GM19372 (cell line): ENCODE measurements around the gene OCRL.
"Not testable (repeated sequence)": the region's sequence is repeated elsewhere in the genome, so short reads cannot be mapped to it uniquely, and the experiment has no call there.

Source experiments
- ATAC-seq: cut with Tn5 transposase; IDR thresholded peaks from one replicate; pipeline ENCODE4 v1.9.1; 2021; ENCODE audit warnings: mild to moderate bottlenecking, low read depth, moderate library complexity; ENCODE audit not compliant: unreplicated experiment

Gene OCRL

DNA sequence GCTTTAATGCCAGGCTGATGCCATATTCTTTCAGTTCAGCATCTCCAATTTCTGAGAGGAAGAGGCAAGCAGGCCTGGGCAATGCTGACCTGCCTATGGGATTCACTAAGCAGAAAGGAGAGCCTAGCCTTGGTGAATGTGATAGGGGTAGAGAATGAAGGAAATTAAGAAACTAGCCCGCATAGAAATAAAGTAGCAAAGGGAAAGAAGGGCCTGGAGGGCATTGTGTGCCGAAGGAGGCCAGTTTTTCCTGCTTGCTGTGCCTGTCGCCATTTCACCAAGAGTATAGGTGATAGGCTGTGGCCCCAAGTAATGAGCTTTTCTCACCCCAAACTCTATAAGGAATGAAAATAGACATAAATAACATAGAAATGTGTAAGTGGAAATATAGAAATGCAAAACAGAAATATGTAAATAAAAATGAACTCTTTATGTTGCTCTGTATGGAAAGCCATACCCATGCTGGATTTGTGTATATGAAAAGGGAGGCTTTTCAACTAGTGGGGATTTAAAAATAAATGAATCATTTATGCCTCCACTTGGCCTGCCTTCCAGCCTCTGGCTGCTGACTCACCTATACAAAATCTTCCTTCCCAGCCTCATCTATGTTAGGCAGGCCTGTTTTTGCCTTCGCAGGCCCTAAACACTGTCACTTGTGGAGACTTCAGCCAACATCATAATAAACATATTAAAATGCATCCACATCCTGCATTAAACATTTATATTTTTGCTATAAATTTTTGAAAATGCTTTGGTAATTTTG lies 5.1 kb upstream of the OCRL start:
- no peak for ATAC-seq

GRCh38 chrX:129540722-129541184 lies 694 bp downstream of the OCRL start:
- ATAC-seq, result no peak

- ATAC-seq, result no peak
Measured at GRCh38 chrX:129544780-129545179, 4.7 kb downstream of the OCRL start.

DNA sequence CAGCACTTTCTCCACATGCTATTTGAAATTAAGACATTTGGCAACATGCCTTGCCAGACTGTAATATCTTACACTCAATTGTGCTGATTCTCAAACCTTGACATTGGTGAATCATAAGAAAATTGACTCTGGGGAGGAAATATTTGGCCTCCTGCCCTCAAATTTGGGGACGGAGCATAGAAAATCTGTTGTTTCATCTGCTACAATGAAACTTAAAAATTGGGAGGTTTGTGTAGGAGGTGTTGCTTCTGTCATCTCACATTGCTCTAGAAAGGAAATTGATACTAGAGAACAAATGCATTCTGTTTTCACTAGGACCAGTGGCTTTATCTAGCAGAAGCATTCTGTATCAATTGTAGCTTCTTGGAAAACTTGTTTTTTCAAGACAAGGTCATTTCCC lies 5.3 kb downstream of the OCRL start:
- ATAC-seq, result no peak

- ATAC-seq, result no peak
Measured at GRCh38 chrX:129549124-129549523, 9.1 kb downstream of the OCRL start.

- peak; percentile 96 for ATAC-seq
Measured at GRCh38 chrX:129553619-129554288, 13.7 kb downstream of the OCRL start.

DNA sequence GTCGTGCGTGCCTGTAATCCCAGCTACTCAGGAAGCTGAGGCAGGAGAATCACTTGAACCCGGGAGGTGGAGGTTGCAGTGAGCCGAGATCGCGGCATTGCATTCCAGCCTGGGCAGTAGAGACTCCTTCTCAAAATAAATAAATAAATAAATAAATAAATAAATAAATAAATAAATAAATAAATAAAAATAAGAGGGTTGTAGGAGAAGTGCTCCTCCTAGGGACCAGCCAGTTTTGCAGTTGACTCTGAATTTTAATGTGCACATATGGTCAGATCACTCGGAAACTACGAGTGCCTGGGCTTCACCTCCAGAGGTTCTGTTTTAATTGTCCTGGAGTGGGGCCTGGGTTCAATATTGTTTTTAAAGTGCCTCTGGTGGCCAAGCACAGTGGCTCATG lies 14.8 kb downstream of the OCRL start:
- ATAC-seq, result not testable (repeated sequence)

DNA sequence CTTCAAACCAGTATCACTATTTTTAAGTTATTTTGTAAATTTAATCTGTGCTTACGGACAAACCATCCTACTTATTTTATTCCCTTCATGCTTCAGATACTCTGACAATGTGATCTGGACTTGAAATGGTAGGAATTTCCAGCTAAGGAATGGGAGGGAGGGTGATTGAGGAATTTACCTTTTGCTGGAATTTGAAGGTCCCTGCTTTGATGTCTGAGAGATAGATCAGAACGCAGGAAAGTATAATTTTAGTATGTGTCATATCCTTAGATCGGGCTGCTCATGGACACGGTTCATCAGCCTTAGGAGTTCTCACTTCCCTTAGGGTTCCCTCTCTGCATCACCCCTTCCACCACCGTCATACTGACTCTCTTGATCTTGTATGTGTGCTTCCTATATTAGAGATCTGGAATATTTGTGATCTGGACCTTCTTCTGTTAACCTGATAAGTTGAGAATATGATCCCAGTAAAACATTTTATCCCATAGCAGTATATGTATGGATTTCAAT lies 16.8 kb downstream of the OCRL start:
- no peak for ATAC-seq

DNA sequence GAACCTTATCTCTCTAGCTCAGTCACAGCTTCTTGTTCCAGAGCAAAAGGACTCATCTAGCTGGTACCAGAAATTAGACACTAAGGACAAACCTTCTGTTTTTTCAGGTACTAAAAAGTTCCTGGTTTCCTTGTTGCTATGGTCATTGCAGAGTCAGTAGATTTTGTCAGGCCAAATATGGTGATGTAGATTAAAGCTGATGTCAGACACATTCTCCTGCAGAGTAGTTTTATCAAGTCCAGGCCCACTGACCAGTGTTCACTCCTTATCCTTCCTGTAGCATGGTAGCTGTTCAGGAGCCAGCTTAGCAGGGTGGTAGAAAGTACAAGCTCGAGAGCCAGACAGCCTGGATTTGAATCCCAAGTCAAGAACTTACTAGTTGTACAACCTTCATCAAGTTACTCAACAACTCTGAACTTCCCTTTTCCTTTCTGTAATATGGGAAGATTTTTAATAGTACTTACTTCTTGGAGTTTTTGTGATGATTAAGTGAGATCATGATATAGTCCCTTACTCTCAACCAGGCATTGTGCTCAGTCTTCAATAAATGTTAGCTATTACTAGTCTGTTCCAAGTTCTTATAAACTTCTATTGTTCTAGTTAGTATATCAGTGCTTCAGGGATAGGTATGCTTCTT lies 17.9 kb downstream of the OCRL start:
- ATAC-seq, result no peak

DNA sequence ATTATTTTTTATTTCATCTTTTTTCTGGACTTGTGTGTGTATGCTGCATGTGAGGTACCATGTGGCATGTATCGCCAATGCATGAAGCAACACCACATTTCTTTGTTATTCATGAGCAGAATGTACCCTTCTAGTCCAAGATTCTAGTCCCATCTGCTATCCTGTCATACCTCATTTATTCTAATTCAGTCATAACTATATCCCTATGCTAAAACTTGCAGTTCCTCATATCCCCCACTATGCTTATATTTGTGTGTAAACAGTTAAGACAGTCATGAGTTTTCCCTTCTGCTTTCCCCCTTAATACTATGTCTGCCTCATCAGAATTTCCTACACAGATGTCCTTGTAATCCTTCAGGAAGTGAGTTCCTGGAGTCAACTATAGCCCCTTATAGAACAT lies 19.7 kb downstream of the OCRL start:
- no peak for ATAC-seq

DNA sequence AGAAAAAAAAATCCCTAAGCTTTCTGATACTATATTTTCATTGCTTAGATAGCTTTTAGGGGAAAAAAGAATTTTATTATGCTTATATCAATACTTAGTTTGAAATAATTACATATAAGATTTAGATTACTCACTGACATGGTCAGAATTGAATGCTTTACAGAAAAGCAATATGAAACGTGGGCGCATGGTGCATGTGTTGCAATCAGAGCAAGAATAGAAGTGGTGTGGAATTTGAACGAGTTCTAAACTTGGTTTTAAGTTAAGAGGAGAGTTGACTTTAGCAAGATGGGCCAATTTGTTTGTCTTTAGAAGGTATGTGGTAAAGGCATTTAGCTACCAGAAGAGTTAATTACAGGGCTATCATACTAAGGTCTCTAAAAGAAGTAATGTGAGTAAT lies 21.4 kb downstream of the OCRL start:
- no peak for ATAC-seq

GRCh38 chrX:129564345-129564744 lies 24.3 kb downstream of the OCRL start:
- not testable (repeated sequence) for ATAC-seq

DNA sequence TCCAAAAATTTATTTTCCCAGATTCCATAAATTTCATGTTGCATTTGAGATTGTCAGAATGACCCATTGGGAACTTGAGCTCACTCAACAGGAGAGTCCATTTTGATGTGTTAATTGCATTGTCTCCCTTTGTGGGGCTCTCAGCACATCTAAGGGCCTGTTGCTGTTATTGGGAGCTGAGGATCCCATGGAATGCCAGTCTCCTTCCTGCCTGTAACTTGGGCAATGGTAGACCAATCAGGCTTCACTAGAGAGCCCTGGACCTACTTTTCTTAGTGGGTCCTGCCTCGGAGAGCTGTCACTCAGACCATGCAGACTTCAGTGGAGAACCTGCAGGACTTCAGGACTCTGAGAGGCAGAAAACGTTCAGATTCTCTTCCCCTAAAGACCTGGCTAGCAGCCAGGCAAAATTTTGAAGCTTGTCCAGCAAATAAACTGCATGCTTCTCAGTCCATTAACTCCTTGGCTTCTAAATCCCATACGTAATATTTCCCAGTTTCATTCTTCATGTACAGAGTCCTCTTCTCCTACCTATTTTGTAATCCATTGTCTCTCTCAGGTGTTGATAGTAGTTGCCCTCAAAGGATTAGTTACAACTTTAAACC lies 25.1 kb downstream of the OCRL start:
- ATAC-seq, result no peak

GRCh38 chrX:129566073-129566472 lies 26.0 kb downstream of the OCRL start:
- no peak for ATAC-seq

DNA sequence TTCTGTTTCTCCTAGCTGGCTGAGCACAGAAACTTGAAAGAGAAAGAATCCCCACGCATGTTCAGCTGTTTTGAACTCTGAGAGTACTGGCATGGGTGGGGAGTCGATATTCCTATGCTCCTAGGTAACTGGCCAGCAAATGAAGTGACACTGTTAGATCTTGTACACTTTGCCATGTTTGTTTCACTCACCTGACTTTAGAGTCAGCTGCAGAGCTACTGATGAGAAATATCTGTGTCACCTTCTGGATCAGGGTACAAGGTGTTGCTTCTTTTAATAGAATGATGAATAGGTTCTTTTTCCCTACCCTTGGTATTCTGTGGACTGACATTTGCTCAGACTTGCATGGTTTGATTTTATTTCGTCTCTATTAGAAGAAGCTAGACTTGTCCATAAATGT lies 28.3 kb downstream of the OCRL start:
- no peak for ATAC-seq

- ATAC-seq, result no peak
Measured at GRCh38 chrX:129572422-129572821, 32.4 kb downstream of the OCRL start.

DNA sequence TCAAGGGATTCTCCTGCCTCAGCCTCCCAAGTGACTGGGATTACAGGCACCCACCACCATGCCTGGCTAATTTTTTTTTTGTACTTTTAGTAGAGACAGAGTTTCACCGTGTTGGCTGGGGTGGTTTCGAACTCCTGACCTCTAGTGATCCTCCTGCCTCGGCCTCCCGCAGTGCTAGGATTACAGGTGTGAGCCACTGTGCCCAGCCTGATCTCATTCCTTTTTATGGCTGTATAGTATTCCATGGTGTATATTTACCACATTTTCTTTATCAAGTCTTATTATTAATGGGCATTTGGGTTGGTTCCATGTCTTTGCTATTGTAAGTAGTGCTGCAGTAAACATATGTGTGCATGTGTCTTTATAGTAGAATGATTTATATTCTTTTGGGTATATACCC lies 33.6 kb downstream of the OCRL start:
- not testable (repeated sequence) for ATAC-seq

- ATAC-seq, result no peak
Measured at GRCh38 chrX:129574214-129574613, 34.2 kb downstream of the OCRL start.

- ATAC-seq, result no peak
Measured at GRCh38 chrX:129576539-129576938, 36.5 kb downstream of the OCRL start.

DNA sequence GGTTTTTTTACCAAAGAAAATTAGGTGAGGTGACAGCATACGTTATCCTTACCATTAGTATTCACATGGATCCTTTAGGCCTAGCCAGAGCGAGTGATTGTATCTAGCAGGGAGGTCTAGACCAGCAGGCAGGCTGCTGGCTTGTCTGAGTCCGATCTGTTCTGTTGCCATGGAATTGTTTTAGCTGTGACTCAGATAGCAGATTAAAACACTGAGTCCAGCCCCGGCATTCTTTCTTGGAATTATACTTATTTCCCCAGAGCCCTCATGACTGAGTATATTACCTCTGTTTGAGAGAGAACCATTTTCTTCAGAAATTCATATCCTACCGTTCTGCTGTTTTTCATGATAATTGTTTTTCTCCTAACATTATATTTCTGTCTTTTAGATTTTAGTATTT lies 37.4 kb downstream of the OCRL start:
- ATAC-seq, result no peak

- no peak for ATAC-seq
Measured at GRCh38 chrX:129577877-129578276, 37.8 kb downstream of the OCRL start.
